GM06990 (cell line): ENCODE results near the gene PIK3CB.

Experiments
- DNase-seq: peaks from one replicate; pipeline ENCODE4 v3.0.0-alpha.2; 2011; ENCODE audit not compliant: insufficient read length; ENCODE audit errors: extremely low read depth
- H3K27me3 ChIP-seq: replicated peaks from 2 replicates; pipeline ENCODE4 v1.6.0; 2011; ENCODE audit warnings: low read length; ENCODE audit not compliant: control insufficient read depth, insufficient read depth
- H3K36me3 ChIP-seq: 2 replicates; pipeline ENCODE4 v1.5.1; 2011; ENCODE audit warnings: low read length; ENCODE audit not compliant: control insufficient read depth, insufficient read depth
- H3K4me3 ChIP-seq: replicated peaks from 2 replicates; pipeline ENCODE4 v1.5.1; 2011; ENCODE audit warnings: low read depth, mild to moderate bottlenecking, control low read depth, low read length
- CTCF ChIP-seq: IDR thresholded peaks from 2 replicates; pipeline ENCODE4 v1.5.1; 2011; ENCODE audit warnings: low read length, control low read depth, mild to moderate bottlenecking, inconsistent platforms; ENCODE audit not compliant: insufficient read depth, poor library complexity, severe bottlenecking

PIK3CB gene

GRCh38 chr3:138694287-138695007 is 140.3 kb downstream of the PIK3CB start:
- no peak for TF ChIP-seq CTCF
- no peak overlapping the region for H3K4me3 ChIP-seq
- H3K27me3 ChIP-seq = no peaks in the 10 kb centered on the region
- no peaks in the 10 kb centered on the region; the same call in 1 of the 2 replicates for H3K36me3 ChIP-seq
- DNase-seq = no peak

- no peak for TF ChIP-seq CTCF
- Histone ChIP-seq H3K4me3 (no peak overlapping the region), H3K36me3 (no peaks in the 10 kb centered on the region), H3K27me3 (no peaks in the 10 kb centered on the region)
- DNase-seq = no peak
Observed at GRCh38 chr3:138692152-138692551, 142.6 kb downstream of the PIK3CB start.

GRCh38 chr3:138691351-138691750 is 143.4 kb downstream of the PIK3CB start:
- no peak for DNase-seq
- no peak for TF ChIP-seq CTCF
- Histone ChIP-seq H3K36me3 (no peaks in the 10 kb centered on the region), H3K27me3 (no peaks in the 10 kb centered on the region), H3K4me3 (no peak overlapping the region)

GRCh38 chr3:138690036-138690435 is 144.7 kb downstream of the PIK3CB start:
- Histone ChIP-seq H3K27me3 (no peaks in the 10 kb centered on the region), H3K4me3 (no peak overlapping the region), H3K36me3 (no peaks in the 10 kb centered on the region)
- no peak for TF ChIP-seq CTCF
- no peak for DNase-seq

GRCh38 chr3:138688871-138689299 is 145.8 kb downstream of the PIK3CB start:
- TF ChIP-seq CTCF = no peak
- no peaks in the 10 kb centered on the region for H3K36me3 ChIP-seq
- H3K4me3 ChIP-seq = no peak overlapping the region
- H3K27me3 ChIP-seq = no peaks in the 10 kb centered on the region
- no peak for DNase-seq
